ENCODE data around the gene CLNK.

CLNK gene

DNA sequence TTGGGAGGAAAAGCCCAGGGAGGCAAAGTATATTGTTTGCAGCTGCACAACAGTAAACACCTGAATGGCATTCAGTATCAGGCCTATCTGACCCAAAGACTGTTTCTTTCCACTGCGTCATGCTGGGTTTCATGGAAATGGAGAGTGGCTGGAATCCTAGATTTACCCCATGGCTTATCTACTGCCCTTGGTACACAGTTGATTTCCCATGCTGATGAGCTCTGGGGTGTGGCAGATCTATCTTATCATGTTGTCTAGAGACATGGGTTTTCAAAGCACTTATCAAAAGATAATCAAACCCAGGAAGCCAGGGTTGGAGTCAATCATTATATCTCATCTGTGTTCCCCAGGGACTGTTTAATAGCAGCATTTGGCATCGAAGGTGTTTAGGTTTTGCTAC, 72.1 kb downstream of the CLNK start:
- no peak for DNase-seq (ENCODE audit: low spot score)

DNA sequence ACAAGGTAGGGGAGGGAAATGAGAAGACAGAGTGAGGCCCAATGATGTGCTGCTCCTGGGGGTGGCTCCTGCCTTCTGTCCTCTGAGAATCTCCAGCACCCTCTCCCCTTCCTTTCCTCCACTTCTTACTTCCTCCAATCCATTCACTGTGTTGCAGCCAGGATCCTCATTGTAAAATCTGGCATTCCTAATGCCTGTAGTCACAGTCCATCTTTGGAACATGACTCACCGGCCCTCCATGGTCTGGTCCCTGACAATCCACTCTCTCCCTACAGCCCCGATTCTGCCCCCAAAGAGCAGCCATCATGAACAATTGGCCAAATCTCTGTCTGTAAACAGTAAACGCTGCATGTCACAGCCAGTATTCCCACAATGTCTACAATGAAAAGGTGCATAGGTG, 72.9 kb downstream of the CLNK start:
- DNase-seq (ENCODE audit: low spot score), result no peak

DNA sequence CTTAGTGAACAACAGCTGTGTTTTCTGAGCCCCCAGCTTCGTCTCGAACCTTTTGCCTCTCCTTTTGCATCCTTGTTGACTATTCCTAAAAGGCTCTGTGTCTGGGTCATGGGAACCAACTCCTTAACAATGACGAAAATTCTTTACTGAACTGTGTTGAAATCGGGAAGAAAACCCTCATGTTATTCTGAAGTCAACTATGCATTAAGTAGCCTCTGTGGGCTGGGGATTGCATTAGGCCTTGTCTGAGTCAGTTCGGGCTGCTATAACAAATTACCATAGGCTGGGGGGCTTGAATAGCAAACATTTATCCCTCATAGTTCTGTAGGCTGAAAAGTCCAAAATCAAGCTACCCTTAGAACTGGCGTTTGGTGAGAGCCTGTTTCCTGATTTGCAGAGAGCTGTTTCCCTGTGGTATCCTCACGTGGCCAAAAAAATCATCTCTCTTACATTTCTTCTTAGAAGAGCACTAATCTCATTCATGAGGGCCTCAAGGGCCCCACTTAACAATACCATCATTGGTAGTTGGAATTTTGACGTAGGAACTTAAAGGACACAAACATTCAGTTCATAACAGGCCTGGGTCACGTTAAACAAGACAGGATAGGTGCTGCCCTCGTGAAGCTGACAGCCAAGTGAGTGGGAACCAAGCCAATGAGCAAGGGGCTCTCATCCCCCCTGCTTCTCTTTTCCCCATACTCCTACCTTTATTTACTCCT, 75.9 kb downstream of the CLNK start:
- no peak for DNase-seq (ENCODE audit: low spot score)

DNA sequence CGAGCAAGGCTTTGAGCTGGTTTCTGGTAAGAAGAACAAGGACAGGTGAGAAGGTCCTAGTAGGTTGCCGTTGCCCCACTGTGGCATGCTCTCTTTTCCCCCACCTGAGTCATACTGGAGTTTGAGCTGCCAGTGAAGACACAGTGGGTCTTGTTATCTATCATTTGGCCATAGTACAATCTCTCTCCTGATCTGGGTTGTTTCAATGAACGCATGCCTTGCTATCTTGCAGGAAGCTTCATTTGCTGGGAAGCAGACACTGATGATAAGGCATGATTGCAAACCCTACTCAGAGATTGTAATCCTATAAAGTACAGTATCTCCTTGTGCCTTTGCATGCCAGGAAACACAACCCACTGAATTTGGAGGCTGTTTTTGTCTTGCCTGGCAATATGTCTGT, 77.4 kb downstream of the CLNK start:
- DNase-seq (ENCODE audit: low spot score), result no peak

DNA sequence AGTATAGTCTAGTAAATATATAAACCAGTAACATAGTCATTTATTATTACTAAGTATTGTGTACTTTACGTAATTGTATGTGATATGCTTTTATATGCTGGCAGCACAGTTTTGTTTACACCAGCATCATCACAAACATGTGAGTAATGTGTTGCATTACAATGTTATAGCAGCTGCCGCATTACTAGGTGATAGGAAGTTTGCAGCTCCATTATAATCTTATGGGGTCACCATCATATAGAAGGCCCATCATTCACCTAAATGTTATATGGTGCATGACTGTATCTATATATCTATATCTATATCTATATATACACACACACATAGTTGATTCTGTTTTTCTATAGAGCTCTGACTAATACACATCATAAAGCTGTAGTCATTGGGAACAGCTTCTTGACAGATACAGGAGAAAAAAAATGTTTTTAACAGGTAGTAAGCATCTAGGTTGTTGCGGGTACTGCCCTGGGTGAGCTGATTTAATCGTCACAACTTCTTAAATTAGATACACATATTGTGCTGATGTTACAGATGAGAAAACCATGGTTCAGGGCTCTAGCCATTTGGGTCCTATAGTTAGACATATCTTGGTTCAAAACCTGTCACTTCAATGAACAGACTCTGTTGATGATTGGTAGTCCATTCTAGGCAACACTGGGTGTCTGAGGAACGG, 77.9 kb downstream of the CLNK start:
- DNase-seq (ENCODE audit: low spot score), result no peak

DNA sequence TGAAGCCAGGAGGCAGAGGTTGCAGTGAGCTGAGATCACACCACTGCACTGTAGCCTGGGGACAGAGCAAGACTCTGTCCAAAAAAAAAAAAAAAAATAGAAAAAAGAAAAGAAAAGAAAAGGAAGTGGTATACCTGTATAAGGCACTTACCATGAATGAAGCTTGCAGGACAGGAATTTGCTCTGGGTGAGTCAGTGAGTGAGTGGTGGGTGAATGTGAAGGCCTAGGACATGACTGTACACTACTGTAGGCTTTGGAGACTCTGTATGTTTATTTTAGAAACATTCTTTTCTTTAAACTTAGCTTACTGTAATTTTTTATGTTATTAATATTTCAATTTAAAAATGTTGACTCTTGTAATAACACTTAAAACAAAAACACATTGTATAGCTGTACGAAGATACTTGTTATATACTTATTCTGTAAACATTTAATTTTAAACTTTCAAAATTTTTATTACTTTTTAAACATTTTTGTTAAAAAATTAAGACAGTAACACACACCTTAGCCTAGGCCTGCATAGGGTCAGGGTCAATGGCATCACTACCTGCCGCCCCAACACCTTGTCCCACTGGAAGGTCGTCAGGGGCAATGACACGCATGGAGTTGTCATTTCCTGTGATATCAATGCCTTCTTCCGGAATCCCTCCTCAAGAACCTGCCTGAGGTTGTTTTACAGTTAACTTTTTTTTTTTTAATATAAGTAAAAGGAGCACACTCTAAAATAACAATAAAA, 78.7 kb downstream of the CLNK start:
- no peak for DNase-seq (ENCODE audit: low spot score)

DNA sequence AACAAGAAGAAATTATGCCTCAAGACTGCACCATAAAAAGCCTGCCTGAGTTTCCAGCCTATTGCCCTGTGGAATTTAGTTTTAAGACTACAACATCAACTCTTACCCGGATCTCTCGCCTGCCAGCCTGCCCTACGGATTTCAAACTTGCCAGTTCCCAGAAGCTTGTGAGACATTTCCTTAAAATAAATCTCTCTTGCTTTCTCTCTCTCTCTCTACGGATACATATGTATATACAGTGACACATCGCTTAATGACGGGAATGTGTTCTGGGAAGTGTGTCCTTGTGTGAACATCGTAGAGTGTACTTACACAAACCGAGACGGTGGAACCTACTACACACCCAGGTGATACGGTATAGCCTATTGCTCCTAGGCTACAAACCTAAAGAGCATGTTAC, 79.5 kb downstream of the CLNK start:
- no peak for DNase-seq (ENCODE audit: low spot score)

DNA sequence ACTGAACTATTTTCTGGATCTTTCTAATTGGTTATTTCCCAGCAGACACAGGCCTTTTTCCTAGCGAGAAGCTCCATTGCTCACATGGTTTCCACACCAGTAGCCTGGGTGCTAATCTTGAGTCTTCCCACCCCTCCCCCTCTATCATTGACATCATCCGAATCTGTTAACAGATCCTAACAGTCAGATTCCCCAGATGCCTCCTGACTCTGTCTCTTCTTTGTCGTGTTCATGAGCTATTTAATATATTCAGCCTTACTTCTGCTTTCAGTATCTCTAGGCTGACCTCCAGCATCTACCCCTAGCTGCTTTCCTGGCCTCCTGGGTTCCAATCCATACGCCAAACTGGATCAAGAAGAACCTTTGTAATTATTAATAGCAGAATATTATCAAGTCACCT, 85.0 kb downstream of the CLNK start:
- DNase-seq (ENCODE audit: low spot score), result no peak

DNA sequence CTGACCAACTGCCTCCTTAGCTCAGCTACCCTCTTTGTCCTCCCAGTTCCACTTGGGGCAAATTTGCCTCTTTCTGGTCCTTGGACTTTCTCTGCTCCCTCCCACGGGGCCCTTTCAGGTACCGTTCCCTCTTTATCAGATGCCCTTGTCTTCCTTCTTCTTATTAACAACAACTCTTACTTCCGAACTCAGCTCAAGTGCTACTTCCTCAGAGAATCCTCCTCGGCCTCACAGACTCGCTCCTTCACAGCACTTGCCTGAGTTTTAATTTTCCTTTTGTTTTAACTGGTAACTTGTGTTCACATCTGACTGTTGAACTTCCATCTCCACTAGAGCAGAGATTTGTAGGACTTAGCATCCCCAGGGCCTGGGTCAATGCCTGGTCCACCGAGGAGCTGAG, 85.7 kb downstream of the CLNK start:
- DNase-seq (ENCODE audit: low spot score), result no peak

DNA sequence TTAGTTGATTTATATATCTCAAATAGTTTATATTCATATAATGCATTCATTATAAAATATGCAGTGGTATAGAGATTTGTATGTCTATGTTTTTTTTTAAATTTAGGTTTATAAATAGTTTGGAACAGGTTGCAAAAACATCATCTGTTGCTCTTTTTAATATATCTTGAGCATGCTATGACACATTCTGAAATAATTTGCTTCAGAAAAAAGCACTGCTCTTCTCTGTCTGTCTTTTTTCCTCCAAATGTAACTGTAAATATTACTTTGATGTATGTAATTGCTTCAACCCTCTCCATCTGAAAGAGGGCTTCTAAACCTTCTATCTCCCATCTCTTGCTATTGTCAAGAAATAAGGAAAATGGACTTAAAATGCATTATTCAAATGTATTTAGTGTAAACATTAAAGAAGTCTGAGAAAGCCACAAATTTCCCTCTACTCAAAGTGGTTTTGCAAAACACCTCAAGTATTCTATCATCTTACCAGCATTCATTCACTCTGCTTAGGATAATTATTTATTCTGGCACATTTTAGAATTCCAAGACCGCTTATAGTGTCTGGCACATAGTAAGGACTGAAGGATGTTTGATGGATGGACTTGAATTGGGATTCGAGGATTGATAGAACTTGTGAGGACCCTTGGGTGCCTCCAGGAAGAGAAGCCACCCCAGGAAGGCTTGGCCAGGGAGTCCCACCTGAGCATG, 87.8 kb downstream of the CLNK start:
- no peak for DNase-seq (ENCODE audit: low spot score)

DNA sequence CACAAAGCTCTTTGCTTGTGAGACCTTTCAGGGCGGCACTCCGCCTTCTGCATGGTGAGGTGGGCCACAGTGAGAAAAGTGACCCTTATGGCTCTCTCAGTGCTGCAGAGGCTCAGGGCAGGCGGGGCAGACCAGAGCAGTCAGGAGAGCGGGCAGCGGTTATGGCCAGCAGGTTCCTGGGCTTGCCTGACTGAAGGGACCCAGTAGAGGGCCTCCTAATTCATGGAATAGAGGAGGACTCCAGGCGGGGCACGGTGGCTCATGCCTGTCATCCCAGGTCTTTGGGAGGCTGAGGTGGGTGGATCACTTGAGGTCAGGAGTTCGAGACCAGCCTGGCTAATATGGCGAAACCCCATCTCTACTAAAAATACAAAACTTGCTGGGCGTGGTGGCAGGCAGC, 91.4 kb downstream of the CLNK start:
- DNase-seq (ENCODE audit: low spot score), result no peak

DNA sequence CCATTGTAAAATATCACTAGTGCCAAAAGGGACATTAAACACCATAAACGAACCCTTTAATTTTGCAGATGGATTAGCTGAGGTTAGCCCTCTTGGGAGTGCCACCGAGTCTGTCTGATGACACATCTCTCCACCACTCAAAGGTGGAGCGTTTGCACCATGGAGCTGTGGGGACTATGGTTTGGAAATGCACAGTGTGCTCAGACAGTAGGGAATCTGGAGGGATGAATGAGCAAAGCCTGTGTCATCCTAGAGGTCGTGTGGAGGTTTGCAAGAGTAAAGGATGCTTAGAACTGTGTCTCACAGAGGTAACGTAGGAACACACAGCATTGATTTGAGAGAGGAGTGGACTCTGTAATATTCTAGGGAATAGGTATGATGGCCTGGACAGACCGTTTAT, 93.7 kb downstream of the CLNK start:
- DNase-seq (ENCODE audit: low spot score), result no peak

DNA sequence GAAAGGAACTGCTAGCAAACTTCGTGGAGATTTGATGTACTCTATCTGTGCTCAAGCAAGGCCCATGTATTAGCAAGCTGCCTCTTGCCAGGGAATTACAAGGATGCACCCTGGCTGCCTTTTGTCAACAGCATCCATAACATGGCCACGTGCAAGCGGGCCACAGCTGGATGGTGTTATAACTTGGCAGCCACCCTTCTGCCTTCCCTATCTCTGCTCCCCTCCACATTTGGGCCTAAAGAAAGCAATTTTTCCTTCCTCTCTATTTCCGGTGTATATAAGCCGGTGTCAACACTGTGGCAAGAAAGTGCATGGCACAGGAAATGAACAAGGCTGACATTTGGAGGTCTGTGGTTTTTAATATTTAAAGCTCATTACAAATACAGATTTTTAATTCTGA, 94.8 kb downstream of the CLNK start:
- DNase-seq (ENCODE audit: low spot score), result no peak

DNA sequence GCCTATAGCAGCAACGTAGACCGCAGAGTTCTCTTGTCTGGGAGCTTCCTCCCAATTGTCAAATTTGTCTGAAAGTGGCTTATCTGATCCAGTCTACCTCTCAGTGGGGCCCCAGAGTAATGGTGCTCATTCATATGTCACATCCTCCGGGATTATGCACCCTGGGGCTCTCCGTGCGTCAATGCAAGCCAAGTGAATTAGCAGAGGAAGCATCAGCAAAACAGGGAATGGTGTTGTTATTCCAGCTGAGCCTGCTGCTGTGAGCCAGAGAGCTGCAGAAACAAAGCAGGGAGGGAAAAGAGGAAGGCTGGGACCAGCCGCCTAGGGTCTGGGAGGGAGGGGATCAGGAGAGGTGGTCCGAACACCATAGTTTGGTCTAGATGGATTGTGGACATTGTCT, 95.2 kb downstream of the CLNK start:
- no peak for DNase-seq (ENCODE audit: low spot score)

DNA sequence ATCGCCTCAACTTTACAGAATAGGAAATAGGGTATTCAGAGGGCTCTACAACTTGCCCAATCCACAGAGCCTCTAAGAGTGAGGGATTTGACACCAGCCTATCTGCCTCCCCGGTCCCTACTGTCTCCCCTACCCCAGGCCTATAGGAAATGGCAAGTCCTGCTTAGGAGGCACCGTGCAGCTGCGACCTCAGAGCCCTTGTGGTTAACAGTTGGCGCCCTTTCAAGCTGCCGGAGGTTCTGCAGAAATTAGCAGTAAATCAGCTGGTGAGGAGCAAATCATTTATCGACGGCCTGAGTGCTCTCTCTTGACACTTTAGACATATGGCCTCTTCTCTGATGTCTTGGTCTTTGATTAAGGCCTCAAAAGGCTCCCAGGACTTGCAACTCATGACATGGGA, 96.9 kb downstream of the CLNK start:
- no peak for DNase-seq (ENCODE audit: low spot score)

DNA sequence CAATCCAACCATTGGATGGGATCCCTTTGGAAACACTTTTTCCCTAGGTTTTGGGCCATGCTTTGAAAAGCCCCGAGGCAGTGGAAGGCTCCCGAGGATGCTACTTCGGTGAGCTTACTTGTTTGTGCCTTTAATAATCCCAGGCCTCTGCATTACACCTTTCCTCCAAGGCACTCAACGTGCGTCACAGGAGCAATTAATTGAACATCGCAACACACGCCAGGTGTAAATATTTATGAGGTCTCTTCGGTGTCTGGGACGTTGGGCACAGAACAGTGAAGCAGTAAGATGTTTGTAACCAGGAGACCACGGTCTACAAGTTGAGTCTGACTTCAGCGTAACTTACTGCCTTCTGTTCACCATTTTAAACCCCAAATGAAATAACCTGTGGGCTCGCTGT, 97.3 kb downstream of the CLNK start:
- no peak for DNase-seq (ENCODE audit: low spot score)

DNA sequence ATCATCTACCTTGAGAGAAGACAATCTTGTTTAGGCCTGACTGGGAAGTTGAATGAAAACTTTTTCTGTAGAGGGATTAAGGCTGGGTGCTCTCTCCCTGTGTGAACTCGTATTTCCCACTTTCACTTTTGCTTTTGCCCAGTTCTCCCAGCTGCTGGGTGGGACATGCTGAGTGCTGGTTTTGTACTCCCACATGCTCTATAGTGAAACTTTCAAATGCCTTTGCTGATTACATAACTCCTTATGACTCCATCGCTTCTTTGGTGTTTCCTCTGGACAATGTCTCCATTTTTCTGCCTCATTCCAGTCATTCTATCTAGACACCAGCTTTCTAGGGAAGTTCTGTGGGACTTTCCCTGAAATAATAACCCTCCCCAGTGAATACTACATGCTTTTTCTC, 100.5 kb downstream of the CLNK start:
- peak; percentile 14 for DNase-seq (ENCODE audit: low spot score)

DNA sequence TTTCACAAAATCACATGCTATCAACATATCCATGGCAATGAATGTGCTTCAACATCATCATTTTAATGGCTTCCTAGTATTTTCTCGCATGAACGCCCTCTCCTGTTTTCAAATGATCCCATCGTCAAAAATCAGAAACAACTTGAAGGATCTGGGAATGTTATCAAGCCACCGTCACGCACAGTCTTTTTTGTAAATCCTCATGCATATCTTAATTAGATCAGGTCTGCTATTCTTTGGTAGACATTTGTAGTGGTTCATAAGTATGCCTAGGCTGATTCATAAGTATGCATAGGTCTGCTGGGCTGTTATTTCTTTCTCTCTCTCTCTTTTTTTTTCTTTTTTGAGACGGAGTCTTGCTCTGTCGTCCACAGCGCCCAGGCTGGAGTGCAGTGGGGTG, 101.6 kb downstream of the CLNK start:
- DNase-seq (ENCODE audit: low spot score), result no peak

DNA sequence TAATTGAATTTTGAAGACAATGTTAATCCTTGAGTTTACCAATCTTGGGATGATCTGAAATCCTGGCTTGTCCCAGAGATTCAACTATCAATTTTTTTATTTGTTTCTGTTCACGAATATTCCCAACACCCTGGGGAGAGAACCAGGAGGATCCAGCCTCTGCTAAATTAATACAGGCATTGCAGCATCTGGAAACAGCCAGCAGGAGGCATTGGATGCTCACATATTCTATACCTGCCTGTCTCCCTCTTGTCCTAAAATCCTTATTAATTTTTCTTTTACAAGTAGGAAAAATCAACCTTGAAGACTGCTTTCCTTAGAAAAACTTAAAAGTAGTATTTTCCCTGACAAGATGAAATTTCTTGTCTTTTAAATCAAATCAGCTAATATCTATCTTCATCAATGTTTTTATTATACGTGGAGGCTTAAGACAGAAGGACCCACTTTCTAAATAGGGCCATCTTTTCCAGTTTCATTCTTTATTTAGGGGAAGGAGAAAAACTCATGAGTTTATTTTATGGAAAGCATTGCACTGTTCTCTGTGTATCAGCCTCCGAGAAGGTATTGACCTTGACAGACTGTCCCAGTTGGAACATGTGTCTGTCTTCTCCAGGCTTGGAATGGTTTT, 102.4 kb downstream of the CLNK start:
- peak; percentile 46 for DNase-seq (ENCODE audit: low spot score)

DNA sequence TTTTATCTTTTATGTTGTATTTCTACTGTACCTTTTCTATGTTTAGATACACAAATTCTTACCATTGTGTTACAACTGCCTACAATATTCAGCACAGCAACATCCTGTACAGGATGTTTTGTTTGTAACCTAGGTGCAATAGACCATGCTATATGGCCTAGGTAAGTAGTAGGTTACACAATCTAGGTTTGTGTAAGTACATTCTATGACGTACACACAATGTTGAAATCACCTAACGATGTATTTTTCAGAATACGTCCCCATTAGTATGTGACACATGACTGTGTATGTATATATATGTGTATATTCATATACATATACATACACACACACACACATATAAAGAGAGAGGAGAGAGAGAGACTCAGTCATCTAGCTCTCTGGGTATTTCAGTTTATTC, 103.5 kb downstream of the CLNK start:
- no peak for DNase-seq (ENCODE audit: low spot score)

DNA sequence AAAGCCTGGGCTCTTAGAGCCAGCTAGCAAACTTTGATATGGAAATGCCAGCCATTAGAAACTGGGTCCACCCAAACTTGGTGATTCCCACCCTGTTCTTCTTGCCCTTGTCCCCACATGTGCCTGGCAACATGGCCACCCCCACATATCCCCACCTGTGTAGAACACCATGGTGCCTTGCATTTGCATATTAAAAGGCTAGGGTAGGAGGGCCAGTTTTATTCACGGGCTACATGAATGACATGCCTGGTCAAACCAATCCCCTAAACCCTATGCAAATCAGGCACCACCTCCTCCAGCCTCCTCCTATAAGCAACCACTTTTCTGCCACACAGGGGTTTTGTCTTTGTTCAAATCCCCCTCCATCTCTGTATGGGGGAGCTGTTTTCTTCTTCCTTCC, 104.9 kb downstream of the CLNK start:
- DNase-seq (ENCODE audit: low spot score), result no peak

All from globus pallidus (tissue), 1 donor.